Renal cortical epithelial cell (primary cell): ENCODE data around the gene SHLD3. TPM values are rescaled to one million over a fixed set of nuclear protein-coding genes. Genes with fewer than 3 reads are reported as not detected.
"Not testable (repeated sequence)": the region's sequence is repeated elsewhere in the genome, so short reads cannot be mapped to it uniquely, and the experiment has no call there.

Experiments used
- DNase-seq: peaks from one replicate; pipeline ENCODE4 v3.0.0-alpha.2; 2011; ENCODE audit warnings: low read depth
- total RNA-seq: library from RNA; depleted of rRNA; stranded (reverse); fragments of >200 nt; gene quantifications from 2 replicates; pipeline ENCODE4 v1.2.3, GENCODE V29; 2014

SHLD3 gene, protein sequence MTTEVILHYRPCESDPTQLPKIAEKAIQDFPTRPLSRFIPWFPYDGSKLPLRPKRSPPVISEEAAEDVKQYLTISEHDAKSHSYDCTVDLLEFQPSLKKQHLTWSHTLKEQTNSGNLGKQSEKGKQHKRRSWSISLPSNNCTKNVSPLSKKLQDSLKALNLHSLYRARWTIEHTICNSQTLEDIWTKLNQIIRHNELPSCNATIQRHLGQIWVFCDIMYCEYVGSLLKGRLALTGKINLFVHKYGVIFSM
- total RNA-seq, result 5.4 and 6.1 TPM in 2 replicates

DNA sequence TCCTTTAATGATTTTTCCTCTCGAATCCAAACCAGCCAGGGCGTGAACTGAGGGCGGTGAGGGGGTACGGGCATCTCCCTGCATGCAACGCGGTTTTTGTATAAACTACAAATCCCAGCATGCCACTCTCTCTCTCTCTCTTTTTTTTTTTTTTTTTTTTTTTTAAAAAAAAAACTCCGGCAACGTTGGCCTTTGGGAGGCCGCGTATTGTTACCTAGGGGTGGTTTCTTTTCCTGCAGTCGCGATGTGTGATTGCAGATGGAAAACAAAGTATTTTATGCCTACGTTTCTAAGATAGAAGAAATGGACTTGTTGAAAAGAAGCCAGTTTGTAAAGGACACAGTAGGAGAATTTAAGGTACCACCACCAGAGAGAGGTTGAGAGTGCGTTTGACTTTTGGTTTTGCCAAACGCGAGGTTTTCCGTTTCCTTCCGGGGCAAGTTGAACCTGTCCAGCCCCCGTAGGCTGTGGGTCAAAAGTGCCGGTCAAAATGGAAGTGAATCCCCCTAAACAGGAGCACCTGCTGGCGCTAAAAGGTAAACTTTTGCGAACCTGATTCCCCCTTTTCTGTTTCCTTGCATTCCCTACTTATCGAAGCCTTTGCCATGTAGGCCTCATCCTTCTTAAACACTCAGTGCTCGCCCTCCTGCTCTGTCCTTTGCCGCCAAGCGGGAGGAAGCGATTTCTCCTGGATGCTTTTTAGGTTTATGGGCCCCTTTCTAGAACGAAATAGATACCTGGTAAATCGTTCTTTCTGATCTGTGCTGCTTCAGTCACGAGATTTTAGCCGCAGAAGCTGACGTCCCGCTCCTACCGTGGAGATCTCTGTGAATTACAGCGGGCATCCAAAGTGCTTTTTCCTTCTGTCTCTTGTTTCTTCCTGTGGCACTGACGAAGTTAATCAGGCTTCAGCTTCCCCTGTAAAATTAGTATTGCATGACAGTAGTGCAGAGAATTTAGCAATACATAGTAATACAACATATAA lies at the start of gene SHLD3, which contains the start of gene TRAPPC13:
Gene SHLD3 (plus strand): TSS at position 457 of the 985 bp plus-strand sequence. CDS start 4,561 bp downstream, outside the sequence.
Gene TRAPPC13 (plus strand): TSS at position 457 of the 985 bp plus-strand sequence. CDS start 34 bp downstream, at position 491.
- peak; percentile 88 for DNase-seq

DNA sequence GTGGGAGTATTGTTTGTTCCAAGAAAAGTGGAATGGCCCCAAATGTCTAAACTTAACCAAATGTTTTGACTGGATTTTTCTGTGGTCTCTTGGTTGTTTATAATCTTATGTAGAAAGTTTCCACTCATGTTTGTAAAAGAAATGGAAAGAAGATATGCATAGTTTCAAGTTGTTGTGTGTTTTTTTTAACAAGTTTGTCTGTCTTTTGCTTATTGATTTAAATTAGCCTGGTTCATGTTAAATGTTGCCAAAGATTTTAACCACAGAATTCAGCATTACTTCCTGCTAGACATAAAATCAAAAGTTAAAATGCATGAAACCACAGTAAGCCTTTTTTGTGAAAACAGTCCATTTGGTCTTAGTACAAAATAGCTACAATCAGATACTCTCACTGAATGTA lies 47.7 kb upstream of the SHLD3 start:
- DNase-seq, result no peak

DNA sequence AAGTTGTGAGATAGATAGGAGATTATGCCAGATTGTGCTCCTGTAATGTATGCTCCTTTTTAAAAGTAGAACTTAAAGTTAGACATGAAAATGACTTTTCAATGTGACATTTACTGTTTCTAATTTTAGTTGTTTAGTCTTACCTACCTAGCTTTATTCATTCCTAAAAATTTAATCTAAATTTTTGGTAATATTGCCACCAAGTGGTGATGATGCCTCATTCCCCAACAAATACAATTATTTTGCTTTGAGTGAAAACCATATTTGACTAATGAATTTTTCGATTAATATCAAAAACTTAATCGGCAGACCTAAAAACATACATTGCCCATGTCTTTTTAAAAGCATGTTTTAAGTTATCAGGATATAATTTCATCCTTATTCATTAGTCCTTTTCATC lies 36.1 kb upstream of the SHLD3 start:
- no peak for DNase-seq

DNA sequence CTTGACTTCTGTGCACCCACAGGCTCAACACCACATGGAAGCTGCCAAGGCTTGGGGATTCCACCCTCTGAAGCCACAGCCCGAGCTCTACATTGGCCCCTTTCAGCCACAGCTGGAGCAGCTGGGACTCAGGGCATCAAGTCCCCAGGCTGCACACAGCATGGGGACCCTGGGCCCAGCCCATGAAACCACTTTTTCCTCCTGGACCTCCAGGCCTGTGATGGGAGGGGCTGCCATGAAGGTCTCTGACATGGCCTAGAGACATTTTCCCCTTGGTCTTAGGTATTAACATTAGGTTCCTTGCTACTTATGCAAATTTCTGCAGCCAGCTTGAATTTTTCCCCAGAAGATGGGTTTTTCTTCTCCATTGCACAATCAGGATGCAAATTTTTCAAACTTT lies 23.1 kb upstream of the SHLD3 start:
- DNase-seq, result not testable (repeated sequence)

DNA sequence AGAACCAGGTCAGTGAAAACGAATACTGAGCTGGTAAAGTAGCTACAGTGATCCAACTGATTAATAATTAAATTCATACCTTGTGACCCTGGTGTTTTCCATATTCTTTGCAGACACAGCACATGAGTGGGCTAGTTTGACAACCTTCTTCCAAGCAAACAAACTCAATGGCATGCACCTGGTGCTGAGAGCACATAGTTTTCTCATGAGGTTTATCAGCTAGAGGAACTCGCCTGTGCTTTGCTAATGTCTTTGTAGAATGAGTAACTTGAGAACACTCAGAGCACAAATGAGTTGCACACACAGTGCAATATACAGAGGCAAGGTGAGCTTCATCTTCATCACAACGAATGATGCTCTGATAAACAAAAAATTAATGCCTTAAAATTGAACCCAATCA lies 13.3 kb upstream of the SHLD3 start:
- DNase-seq, result peak; percentile 98

DNA sequence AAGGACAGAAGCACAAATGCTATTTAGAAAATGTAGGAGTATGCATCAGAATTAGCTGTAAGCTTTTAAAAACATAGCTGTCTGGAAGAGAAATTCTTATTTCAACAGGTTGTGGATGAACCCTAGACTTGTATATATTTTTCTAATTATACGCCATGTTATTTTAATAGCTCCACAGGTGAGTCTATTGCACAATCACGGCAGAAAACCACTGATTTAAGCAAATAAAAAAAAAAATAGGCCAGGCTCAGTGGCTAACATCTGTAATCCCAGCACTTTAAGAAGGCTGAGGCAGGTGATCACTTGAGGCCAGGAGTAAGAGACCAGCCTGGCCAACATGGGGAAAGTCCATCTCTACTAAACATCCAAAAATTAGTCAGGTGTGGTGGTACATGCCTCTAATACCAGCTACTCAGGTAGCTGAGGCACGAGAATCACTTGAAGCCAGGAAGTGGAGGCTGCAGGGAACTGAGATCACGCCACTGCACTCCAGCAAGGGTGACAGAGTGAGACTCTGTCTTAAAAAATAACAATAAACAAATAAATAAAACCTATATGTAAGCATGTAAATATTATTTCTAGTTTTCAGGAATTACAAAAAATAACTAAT lies 12.4 kb upstream of the SHLD3 start:
- DNase-seq, result no peak

DNA sequence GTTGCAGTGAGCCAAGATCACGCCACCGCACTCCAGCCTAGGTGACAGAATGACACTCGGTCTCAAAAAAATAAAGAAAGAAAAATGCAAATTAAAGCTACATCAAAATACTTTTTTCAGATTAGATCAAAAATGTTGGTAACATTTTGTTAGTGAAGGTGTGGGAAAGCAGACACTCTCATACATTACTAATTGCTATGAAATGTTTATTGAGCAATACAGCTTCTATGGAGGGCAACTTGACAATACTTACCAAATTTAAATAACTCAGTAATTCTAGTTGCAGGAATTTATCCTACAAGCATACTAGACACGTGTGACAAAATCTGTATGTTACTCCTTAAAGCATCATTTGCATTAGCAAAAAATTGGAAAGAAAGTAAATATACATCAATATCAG lies 4.8 kb upstream of the SHLD3 start:
- DNase-seq, result peak; percentile 25

DNA sequence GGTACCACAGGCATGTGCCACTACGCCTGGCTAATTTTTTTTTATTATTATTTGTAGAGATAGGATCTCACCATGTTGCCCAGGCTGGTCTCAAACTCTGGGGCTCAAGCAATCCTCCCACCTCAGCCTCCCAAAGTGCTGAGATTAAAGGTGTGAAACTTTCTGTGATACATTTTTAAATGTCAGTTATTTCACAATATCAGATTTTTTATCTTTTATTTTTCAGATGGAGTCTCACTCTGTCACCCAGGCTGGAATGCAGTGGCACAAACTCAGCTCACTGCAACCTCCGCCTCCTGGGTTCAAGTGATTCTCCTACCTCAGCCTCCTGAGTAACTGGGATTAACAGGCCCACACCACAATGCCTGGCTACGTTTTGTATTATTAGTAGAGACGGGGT lies 2.9 kb upstream of the SHLD3 start:
- not testable (repeated sequence) for DNase-seq

DNA sequence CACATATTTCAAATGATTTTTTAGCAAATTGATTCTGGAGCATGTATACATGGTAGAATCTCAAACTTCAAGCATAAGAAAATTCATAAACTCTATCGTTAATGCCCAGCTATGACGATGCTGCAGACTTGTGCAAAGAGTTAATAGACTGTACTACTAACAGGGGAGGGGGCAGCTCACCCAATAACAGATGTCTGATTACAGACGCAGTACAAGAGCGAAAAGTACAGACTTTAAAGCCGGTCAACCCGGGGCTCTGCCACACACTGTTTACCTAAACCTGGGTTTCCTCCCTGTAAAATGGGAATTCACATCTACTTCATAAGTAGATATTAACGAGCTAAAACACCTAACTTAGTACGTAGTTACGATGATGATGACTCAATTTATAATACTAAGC lies 1.3 kb upstream of the SHLD3 start:
- no peak for DNase-seq

DNA sequence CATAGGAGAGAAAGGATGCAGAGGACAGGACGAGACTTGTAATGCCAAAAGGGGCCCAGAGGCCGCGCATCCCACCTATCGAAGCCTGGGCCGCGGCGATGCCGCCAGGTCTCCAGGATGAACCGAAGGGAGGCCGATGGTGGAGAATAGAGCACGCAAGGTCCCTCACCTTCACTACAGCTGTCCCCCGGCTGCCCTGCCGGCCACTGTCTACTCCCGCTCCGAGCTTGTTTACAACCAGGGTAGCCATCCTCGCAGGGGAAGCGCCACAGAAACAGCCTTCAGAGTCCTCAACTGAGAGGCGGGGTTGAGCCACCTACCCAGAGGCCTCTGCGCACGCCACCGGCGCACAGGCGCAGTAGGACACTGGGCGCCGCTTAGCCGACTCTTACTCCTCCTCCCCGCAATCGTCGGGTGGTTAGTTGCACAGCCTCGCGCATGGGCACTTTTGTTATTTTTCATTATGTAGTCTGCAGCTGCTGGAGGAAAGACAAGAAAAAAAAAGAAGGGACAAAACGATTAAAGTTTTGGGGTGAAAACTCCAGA lies 729 bp upstream of the SHLD3 start, which contains the start of gene TRIM23:
Gene TRIM23 (minus strand): TSS at position 309 of the 546 bp plus-strand sequence. CDS start 59 bp downstream, at position 250.
- DNase-seq, result peak; percentile 84

DNA sequence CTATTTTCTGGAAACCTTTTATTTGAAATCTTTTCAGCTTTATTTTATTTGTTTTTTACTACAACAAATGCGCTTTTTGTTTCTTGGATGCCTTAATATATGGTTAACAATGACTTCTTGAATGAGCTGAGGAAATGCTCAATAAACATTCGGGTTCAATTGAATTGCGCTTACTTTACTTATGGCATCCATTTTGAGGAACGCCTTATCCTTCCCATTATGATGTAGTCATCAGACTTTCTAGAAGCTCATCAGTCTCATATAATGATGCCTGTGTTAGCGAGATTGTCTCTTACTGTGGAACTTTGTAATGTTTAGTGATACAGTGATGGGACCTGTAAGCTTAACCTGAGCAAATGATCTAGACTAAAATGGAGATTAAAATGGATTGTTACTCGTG lies 916 bp downstream of the SHLD3 start:
- DNase-seq, result peak; percentile 3

DNA sequence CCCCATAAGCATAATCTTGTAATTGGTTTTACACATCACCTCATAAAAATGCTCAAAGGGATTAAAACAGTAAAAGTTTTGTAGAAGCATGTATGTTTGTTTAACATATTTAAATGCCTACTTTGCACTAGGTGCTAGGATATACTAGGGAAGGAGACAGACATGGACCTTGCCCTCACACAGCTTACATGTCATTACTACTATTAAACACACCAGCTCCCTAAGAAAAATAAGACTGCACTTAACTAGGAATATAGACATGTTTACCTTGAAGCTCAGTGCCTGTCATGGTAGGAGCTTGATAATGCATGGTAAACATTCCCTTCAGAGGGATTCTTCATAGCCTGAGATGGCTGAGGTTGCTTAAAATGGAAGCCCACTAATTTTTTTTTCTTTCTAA lies 6.2 kb downstream of the SHLD3 start:
- DNase-seq, result no peak

DNA sequence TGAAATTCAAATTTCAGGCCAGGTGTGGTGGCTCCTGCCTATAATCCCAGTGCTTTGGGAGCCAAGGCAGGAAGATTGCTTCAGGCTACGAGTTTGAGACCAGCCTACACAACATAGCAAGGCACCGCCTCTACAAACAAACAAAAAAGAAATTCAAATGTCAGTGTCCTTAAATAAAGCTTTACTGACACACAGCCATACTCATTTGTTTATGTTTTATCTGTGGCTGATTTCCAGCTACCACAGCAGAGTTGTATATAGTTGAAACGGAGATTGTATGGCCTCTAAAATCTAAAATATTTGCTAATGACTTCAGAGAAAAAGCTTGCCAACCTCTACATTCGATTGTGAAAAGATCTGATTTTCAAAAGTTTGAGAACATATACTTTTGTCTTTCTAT lies 15.4 kb downstream of the SHLD3 start:
- DNase-seq, result no peak

DNA sequence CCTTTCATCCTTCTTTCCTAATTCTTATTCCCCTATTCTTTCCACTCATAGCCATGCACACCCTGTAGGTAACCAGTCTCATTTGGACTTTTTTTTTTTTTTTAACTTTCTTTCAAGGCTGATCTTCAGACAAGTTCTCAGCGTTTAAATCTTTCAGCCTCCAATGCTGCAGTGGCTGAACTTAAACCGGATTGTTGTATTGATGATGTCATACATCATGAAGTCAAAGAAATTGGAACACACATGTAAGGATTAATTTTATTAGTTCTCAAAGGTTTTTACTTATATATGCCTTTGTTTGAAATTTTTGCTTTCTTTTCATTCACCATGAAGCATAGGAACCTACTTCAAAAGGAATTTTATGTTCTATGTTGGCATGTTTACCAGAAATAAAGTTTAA lies 22.1 kb downstream of the SHLD3 start:
- DNase-seq, result no peak

DNA sequence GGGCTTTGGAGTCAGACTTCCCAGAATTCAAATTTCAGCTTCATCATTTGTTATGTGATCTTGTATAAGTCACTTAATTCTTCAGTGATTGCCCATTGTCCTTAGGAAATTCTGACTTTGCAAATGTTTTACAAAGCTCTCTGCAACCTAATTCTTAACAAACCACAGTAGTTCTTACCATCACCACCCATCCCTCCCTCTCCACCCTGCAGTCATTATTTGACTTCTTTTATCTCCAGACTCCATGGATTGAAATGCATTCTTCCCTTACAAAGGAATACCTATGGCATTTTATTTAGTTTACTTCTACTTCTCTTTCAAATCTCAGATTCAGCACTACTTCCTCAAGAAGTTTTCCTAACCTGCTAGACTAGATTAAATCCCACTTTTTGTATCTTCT lies 23.1 kb downstream of the SHLD3 start:
- peak; percentile 22 for DNase-seq

DNA sequence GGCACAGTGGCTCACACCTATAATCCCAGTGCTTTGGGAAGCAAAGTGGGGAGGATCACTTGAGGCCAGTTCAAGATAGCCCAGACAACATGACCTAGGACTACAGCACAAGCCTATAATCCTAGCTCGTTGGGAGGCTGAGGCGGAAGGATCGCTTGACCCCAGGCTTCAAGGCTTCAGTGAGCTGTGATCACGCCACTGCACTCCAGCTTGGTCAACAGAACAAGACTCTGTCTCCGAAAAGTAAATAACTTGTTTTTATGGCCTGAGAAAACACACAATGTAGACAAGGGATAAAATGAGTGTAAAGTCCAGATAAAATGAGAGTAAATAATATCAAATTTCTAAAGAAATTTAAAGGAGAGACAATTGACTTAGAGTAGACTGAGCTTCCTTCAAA lies 26.3 kb downstream of the SHLD3 start:
- no peak for DNase-seq

DNA sequence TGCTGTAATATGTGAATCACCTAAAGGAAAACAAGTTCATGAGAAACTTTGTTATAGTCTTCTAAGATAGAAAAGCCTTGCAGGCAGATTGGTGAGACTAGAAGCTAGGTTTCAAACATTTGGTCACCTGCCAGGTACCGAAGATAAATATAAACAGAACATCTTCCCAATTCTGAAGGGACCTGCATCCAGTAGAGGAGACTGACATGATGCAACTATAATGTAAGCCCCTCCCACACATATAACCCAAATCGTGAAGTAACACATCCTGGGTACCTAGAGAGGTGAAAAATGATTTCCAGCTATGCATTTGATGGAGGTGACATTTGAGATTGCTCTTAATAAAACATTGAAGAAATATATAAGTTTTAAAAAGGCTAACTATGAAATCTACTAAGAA lies 29.9 kb downstream of the SHLD3 start:
- DNase-seq, result no peak

DNA sequence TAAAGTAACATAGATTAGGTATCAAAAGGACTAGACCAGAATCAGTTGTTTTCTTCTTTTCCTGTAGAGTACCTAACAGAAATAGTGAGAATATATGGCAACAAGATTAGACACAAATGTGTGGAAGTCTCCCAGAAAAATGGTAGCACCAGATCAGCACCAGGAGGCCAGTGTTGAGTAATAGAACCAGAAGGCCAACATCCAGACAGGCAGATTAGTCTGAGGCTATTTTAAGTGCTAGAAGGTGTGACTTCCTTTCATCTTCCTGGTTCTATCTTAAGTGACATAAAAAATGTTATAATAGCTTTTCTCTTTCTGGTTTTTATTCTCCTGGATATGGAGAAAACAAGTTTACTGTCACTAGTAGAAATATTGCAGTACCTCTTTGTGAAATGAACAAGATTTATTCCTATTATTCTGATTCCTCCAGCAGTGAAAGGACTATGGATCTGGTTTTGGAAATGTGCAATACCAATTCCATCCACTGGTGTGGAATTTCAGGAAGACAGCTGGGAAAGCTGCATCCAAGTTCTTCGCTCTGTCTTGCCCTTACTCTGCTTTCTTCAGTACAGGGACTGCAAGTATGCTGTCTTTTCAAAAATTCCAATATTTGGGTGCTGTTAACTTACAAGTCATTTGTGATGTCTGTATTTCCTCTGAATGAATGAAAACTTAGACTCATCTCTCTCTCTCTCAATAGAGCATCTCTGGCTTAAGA lies 39.1 kb downstream of the SHLD3 start:
- peak; percentile 9 for DNase-seq

DNA sequence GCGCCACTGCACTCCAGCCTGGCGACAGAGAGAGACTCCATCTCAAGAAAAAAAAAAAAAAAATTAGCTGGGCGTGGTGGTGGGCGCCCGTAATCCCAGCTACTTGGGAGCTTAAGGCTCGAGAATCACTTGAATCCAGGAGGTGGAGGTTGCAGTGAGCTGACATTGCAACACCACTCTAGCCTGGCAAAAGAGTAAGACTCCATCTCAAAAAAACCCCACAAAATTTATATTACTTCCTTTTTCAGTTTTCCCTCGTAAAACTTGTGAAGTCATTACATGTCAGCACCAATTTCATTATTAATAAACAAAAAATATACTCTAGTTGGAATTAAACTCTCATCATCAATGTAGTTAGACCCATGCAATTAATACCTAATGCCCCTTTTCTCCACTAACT lies 43.9 kb downstream of the SHLD3 start:
- no peak for DNase-seq

DNA sequence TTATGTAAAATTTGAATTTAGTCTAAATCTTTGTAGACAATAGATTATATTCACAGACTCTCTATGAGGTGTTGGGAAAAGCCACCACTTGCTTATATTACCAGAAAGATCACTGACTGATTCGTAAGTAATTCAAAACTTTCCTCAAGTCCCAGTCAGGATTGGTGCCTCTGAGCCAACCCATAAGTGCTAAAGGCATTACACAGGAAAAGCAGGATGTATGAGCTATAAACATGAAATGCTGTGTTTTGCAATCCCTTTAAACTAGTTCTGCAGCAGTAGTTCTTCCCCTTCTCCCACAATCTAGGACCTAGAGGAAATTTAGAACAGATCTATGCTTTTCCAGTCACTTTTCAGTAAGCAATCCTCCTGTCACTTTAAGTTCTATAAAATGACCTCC lies 48.0 kb downstream of the SHLD3 start:
- DNase-seq, result peak; percentile 34

DNA sequence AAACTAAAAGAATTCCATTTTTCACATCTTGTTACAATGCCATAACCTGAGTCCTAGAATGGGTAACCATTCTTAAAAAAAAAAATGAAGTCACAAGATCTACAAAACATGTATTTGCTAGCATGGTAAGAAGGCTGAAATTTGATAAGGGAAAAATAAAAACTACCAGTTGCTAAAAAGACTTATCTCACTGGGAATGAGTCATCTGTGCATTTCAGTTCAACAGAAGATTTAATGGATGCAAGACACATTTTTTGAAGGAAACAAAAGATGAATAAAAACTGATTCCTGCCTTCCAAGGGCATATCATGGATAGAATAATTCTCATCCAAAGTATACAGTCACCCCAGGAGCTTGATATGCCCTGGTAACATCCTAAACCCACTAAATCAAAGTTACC lies 49.9 kb downstream of the SHLD3 start:
- no peak for DNase-seq
